SH-SY5Y (cell line): Measurements from ENCODE around the gene LRBA.

Source experiments
- GATA2 ChIP-seq: IDR thresholded peaks from 2 replicates; pipeline ENCODE4 v1.6.1; 2011; ENCODE audit warnings: mild to moderate bottlenecking, low read depth, low read length
- GATA3 ChIP-seq: IDR thresholded peaks from 2 replicates; pipeline ENCODE4 v1.6.1; 2011; ENCODE audit warnings: low read depth, mild to moderate bottlenecking, low read length, moderate library complexity

- TF ChIP-seq GATA2 (no peak), GATA3 (no peak)
Observed at GRCh38 chr4:150609131-150609530, 406.0 kb downstream of the LRBA start.
